GM12873 (cell line): ENCODE results near the gene ATPAF1.

Experiments used
- CTCF ChIP-seq: IDR thresholded peaks from 2 replicates; pipeline ENCODE4 v1.5.1; 2012; ENCODE audit warnings: low read depth, mild to moderate bottlenecking, moderate library complexity, low read length, control low read depth; ENCODE audit not compliant: insufficient read depth; ENCODE audit errors: missing control alignments

The ATPAF1 gene

GRCh38 chr1:46687921-46688509 is 19.9 kb upstream of the ATPAF1 start:
- no peak for TF ChIP-seq CTCF

DNA sequence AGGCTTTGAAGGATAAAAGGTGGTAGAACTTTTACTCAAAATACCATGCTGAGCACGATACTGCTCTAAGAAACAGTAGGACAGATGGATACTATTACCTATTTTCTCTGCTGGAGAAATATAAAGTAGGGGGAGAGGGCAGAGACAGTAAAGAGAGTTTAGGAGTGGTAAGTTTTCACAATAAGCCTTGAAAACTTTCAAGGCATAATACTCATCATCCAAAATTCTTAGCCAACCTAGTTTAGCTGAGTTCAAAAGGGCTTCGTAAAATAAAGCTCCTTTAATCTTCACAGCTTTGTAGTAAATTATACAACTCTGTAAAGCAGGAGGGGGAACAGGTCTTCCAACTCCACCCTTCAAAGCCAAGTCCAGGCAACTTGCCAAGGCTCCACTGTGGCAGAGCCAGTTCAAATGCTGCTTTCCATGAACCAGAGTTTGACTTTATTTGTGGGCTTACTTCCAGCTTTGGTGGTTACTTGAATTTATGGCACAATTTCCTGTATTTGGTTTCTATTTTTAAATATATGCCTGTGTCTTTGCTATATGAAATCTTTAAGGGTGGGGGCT is 19.0 kb upstream of the ATPAF1 start:
- TF ChIP-seq CTCF = no peak

DNA sequence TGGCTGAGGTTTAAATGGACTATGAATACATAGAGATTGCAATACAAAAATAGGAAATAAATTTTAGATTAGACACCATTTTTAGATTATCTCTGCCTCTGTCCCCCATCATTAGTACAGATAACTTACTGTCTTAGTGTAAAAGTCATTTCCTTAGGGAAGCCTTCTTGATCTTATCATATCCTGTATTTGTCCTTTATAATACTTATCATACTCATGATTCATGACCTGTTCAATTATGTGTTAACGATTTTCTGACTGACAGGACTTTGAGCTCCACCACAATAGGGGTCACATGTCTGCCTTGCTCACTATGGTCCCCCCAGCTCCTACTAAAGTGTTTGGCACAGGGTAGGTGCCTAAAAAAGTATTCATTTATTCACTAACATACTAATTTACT is 18.1 kb upstream of the ATPAF1 start:
- TF ChIP-seq CTCF = no peak

- no peak for TF ChIP-seq CTCF
These were observed 16.5 kb upstream of the ATPAF1 start for GRCh38 chr1:46684670-46685069.

- TF ChIP-seq CTCF = no peak
These were observed 13.9 kb upstream of the ATPAF1 start for GRCh38 chr1:46682064-46682463.

GRCh38 chr1:46681333-46682034 is 13.3 kb upstream of the ATPAF1 start:
- no peak for TF ChIP-seq CTCF

DNA sequence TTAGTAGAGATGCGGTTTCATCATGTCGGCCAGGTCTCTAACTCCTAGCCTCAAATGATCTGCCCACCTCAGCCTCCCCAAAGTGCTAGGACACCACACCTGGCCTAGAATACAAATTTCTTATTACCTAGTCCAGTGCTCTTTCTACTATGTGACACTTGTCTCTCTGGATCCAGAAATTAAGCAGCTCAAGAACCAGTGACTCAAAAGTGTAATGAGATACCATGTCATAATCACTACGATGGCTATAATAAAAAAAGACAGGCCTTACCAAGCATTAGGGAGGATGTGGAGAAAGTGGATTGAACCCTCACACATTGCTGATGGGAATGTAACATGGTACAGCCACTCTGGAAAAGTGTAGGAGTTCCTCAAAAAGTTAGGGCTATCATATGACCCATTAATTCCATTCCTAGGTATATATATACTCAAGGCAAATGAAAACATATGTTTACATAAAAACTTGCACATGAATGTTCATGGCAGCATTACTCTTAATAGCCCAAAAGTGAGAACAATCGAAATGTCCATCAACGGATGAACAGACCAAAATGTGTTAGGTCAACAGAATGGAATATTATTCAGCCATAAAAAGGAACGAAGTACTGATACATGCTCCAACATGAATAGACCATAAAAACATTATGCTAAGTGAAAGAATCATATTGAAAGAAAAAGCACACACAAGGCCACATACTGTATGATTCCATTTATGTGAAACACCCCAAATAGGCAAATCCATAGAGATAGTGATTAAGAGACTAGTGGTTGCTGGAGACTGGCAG is 11.8 kb upstream of the ATPAF1 start:
- no peak for TF ChIP-seq CTCF
